IPS-NIHi11 (cell line): Measurements from ENCODE around the gene HOXC10.

Source experiments
- DNase-seq: peaks from one replicate; pipeline ENCODE4 v3.0.0; 2012; ENCODE audit warnings: mixed read lengths, low spot score

Gene HOXC10

GRCh38 chr12:53984901-53985691 lies at the start of gene HOXC10:
HOXC10 (plus strand) TSS chr12:53985146; CDS start chr12:53985260, 114 bp downstream.
- peak; percentile 92 for DNase-seq

- no peak for DNase-seq
These were observed 49.3 kb upstream of the HOXC10 start for GRCh38 chr12:53935383-53936341.

GRCh38 chr12:53937099-53937498 lies 47.8 kb upstream of the HOXC10 start:
- DNase-seq, result no peak

GRCh38 chr12:53937596-53938325 lies 47.2 kb upstream of the HOXC10 start:
- DNase-seq, result no peak

- peak; percentile 91 for DNase-seq
These were observed 46.4 kb upstream of the HOXC10 start, which contains the start of gene HOXC13 for GRCh38 chr12:53938326-53939140. HOXC13 (plus strand) TSS chr12:53938831; CDS start chr12:53938907, 76 bp downstream.

GRCh38 chr12:53939141-53940108 lies 45.5 kb upstream of the HOXC10 start:
- peak; percentile 49 for DNase-seq

- DNase-seq, result no peak
These were observed 44.4 kb upstream of the HOXC10 start for GRCh38 chr12:53940443-53941014.

GRCh38 chr12:53941187-53941586 lies 43.8 kb upstream of the HOXC10 start:
- DNase-seq, result no peak

GRCh38 chr12:53941750-53942149 lies 43.2 kb upstream of the HOXC10 start:
- no peak for DNase-seq

- no peak for DNase-seq
These were observed 42.4 kb upstream of the HOXC10 start for GRCh38 chr12:53942467-53942997.

- DNase-seq, result no peak
These were observed 40.7 kb upstream of the HOXC10 start for GRCh38 chr12:53944209-53944608.

GRCh38 chr12:53944907-53945847 lies 39.8 kb upstream of the HOXC10 start:
- no peak for DNase-seq

- DNase-seq, result no peak
These were observed 37.2 kb upstream of the HOXC10 start for GRCh38 chr12:53947743-53948142.

GRCh38 chr12:53948650-53949593 lies 36.0 kb upstream of the HOXC10 start:
- DNase-seq, result no peak

- DNase-seq, result no peak
These were observed 35.1 kb upstream of the HOXC10 start for GRCh38 chr12:53949631-53950436.

- DNase-seq, result no peak
These were observed 34.5 kb upstream of the HOXC10 start for GRCh38 chr12:53950437-53950773.
